Neural progenitor cell (in vitro differentiated cells): Measurements from ENCODE around the gene EIF5.

Experiments used
- EZH2 ChIP-seq: fragments of 200-600 bp; sonication (generic); IDR thresholded peaks from 2 replicates; pipeline ENCODE4 v1.6.1; 2017; ENCODE audit warnings: antibody characterized with exemption, mild to moderate bottlenecking, moderate library complexity
- EZH2phosphoT487 ChIP-seq: fragments of 200-600 bp; sonication (generic); IDR thresholded peaks from 2 replicates; pipeline ENCODE4 v1.6.1; 2017; ENCODE audit warnings: antibody characterized with exemption
- TF ChIP-seq, protein P1 (sequence below): fragments of 200-600 bp; sonication (generic); IDR thresholded peaks from 2 replicates; pipeline ENCODE4 v1.5.1; 2017; ENCODE audit warnings: antibody characterized with exemption, mild to moderate bottlenecking

DNA sequence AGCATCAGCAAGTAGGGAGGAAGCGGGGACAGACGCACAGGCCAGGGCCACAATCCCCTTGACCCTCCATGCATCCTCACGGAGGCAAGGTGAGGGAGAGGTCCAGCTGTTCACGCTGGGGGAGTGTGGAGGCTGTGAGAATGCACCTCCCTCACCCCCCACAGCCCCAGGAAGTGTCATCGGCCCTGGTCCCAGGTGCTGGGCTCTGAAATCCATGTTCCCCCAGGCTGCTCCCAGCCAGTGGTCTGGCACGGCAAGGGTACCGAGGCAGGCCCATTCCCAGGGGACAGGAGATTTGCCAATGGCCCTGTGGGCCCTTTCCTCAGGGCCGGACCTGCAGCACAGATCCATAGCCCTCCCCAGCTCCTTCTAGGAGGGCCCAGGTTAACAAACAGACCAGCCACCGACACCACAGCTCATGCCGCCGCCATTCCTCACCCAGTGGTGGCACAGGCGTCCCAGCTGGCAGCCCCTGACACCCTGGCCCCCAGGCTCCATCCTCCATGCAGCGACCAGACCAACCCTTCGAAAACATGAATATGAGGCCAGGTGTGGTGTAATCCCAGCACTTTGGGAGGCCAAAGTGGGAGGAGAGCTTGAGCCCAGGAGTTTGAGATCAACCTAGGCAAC lies 21.9 kb upstream of the EIF5 start:
- TF ChIP-seq, protein P1, sequence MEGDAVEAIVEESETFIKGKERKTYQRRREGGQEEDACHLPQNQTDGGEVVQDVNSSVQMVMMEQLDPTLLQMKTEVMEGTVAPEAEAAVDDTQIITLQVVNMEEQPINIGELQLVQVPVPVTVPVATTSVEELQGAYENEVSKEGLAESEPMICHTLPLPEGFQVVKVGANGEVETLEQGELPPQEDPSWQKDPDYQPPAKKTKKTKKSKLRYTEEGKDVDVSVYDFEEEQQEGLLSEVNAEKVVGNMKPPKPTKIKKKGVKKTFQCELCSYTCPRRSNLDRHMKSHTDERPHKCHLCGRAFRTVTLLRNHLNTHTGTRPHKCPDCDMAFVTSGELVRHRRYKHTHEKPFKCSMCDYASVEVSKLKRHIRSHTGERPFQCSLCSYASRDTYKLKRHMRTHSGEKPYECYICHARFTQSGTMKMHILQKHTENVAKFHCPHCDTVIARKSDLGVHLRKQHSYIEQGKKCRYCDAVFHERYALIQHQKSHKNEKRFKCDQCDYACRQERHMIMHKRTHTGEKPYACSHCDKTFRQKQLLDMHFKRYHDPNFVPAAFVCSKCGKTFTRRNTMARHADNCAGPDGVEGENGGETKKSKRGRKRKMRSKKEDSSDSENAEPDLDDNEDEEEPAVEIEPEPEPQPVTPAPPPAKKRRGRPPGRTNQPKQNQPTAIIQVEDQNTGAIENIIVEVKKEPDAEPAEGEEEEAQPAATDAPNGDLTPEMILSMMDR: no peak
- TF ChIP-seq EZH2: no peak
- TF ChIP-seq EZH2phosphoT487: no peak
